Body of pancreas (tissue), 4 donors: Measurements from ENCODE around the gene TUFM.
"Not testable (repeated sequence)": the region's sequence is repeated elsewhere in the genome, so short reads cannot be mapped to it uniquely, and the experiment has no call there.

Source experiments
- CTCF ChIP-seq, 7 experiments: fragments of 450-650 bp in 4 of 7; fragments of 200-600 bp in 3 of 7; sonication (generic) in 3 of 7; IDR thresholded peaks; one replicate each; pipeline ENCODE4 v1.5.1; 2016 to 2019; ENCODE audit warnings: antibody characterized with exemption in 7 of 7
- POLR2A ChIP-seq, 3 donors: fragments of 450-650 bp; IDR thresholded peaks; one replicate each; pipeline ENCODE4 v1.6.1; 2016; ENCODE audit warnings: antibody characterized with exemption in 3 of 3, mild to moderate bottlenecking in 2 of 3

GRCh38 chr16:28807445-28808120, 38.6 kb downstream of the TUFM start:
- not testable (repeated sequence) for TF ChIP-seq CTCF, POLR2A (IDR thresholded peaks at IDR 0.05)
